NB4 (cell line): Measurements from ENCODE around the gene TMEM178B.

Experiments used
- DNase-seq: peaks from one replicate; pipeline ENCODE4 v3.0.0; 2010; ENCODE audit warnings: low read depth
- H3K4me3 ChIP-seq: one replicate; pipeline ENCODE4 v1.5.1; 2011; ENCODE audit warnings: mild to moderate bottlenecking, low read depth, low read length, moderate library complexity
- MYC ChIP-seq: IDR thresholded peaks from 2 replicates; pipeline ENCODE4 v1.6.1; 2011; ENCODE audit warnings: low read depth, low read length
- POLR2A ChIP-seq: IDR thresholded peaks from 2 replicates; pipeline ENCODE4 v1.6.1; 2011; ENCODE audit warnings: mild to moderate bottlenecking; ENCODE audit not compliant: insufficient read length; ENCODE audit errors: extremely low read depth
- TF ChIP-seq, protein P1 (sequence below): IDR thresholded peaks from one replicate; pipeline ENCODE4 v1.5.1; 2012; ENCODE audit warnings: low read depth, low read length
- TF ChIP-seq, protein P2 (sequence below): IDR thresholded peaks from 2 replicates; pipeline ENCODE4 v1.6.1; 2011; ENCODE audit warnings: low read depth, low read length

Gene TMEM178B

DNA sequence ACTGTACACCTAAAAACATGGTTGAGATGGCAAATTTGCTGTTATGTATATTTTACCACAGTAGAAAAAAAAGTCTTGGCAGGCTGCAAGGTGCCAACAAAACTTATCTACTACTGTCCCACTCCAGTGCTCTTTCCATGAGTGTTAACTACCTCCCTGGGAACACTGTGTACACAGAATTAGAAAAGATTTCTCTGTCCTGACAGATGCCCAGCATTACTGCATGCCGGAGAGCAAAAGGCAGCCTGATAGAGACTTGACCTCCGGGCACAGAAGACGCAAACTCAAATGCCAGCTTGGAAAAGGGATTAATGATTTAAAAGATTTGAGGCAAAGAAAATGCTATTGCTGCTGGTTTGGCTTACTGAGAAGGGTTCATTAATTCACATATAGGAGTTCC lies 228.8 kb downstream of the TMEM178B start:
- no peak overlapping the region for H3K4me3 ChIP-seq
- no peak for DNase-seq
- TF ChIP-seq, protein P1, sequence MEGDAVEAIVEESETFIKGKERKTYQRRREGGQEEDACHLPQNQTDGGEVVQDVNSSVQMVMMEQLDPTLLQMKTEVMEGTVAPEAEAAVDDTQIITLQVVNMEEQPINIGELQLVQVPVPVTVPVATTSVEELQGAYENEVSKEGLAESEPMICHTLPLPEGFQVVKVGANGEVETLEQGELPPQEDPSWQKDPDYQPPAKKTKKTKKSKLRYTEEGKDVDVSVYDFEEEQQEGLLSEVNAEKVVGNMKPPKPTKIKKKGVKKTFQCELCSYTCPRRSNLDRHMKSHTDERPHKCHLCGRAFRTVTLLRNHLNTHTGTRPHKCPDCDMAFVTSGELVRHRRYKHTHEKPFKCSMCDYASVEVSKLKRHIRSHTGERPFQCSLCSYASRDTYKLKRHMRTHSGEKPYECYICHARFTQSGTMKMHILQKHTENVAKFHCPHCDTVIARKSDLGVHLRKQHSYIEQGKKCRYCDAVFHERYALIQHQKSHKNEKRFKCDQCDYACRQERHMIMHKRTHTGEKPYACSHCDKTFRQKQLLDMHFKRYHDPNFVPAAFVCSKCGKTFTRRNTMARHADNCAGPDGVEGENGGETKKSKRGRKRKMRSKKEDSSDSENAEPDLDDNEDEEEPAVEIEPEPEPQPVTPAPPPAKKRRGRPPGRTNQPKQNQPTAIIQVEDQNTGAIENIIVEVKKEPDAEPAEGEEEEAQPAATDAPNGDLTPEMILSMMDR = no peak
- no peak for TF ChIP-seq MYC

DNA sequence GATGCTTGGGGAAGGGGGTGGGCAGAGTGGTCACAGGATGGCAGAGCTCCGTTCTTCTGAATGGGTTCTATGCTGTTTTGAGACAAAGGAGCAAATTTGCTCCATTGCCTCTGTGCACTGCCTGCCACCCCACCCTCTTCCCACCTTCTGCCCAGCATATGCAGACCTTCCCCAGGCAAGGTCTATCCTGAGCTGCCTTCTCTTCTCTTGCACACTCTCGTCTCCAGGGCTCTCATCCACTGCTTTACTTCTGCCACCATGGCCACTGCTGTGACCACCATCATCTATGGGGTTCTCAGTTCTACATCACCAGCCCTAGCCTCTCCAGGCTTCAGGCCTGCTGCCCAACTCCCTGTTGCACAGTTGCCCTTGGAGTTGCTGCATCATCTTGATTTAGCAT lies 230.4 kb downstream of the TMEM178B start:
- TF ChIP-seq, protein P2, sequence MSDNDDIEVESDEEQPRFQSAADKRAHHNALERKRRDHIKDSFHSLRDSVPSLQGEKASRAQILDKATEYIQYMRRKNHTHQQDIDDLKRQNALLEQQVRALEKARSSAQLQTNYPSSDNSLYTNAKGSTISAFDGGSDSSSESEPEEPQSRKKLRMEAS = no peak
- H3K4me3 ChIP-seq = no peak overlapping the region
- DNase-seq = no peak

DNA sequence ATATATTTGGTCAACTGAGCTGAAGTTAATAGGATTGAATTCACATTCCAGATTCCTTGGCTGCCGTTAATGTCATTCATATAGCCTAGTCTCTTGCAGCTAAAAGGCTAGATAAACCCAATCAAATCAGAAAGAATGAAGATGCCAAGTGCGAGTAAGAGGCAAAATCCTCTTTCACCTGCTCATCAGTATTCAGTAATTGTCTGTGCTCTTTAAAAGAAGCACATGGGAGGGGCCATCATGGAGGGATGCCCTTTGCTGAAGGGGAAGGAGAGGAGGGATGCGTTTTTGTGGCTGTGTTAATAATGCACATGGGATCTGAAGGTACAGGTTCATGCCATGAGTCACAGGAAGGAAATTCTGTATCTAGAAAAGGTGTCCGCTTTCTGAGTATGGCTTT lies 232.2 kb downstream of the TMEM178B start:
- no peak overlapping the region for H3K4me3 ChIP-seq
- no peak for TF ChIP-seq MYC
- TF ChIP-seq, protein P2 = no peak
- TF ChIP-seq, protein P1 = no peak
- TF ChIP-seq POLR2A = no peak
- no peak for DNase-seq

DNA sequence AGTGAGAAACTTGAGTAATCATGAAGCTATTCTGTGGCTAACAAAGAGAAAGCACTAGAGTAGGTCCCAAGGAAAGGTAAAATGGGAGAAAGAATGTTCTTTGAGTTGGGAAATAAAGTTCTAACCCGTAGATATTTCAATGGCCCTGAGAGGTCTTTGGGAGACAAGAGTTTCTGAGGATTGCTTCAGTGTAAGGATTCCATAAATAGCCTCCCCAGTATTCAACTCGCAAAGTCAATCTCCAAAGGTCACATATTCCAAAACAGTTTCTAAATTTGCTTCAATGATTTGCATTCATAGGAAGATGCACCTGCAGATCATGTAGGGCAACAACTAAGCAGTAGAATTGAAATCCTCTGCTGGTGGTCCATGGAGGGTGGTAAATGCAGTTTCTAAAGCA lies 238.5 kb downstream of the TMEM178B start:
- no peak for DNase-seq
- TF ChIP-seq POLR2A = no peak
- TF ChIP-seq, protein P1 = no peak
- TF ChIP-seq, protein P2 = no peak
- TF ChIP-seq MYC = no peak
- H3K4me3 ChIP-seq = no peak overlapping the region

DNA sequence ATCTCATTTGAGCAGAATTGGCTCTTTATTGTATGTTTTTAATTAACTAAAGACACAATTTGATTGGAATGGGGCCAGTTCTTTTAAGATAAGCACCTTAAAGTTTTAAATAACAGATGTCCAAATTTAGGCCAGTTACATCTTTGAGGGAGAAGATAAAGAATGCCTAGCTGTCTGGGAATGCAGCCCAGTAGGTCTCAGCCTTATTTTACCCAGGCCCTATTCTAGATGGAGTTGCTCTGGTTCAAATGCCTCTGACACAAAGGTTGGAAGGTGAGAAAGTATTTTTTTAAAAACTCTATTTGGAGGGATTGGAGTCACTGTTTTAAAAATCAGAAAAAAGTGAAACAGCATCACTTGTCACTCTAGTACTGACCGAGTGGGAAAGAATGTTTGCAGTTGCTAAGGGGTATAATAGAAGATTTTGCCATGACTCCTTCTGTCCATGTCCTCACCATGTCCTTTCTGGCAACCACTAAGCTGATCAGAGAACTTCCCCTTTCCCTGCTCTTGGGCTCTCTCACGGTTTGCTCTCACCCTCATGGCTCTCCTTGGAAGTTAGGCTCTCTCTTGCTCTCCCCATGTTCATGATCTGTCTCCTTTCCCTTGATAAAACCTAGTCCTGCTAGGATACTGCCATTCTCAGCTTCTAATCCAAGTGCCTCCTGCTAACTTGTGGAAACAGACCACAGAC lies 239.1 kb downstream of the TMEM178B start:
- TF ChIP-seq, protein P2 = no peak
- TF ChIP-seq POLR2A (no peak), MYC (no peak)
- TF ChIP-seq, protein P1 = no peak
- no peak overlapping the region for H3K4me3 ChIP-seq
- peak; percentile 5 for DNase-seq

DNA sequence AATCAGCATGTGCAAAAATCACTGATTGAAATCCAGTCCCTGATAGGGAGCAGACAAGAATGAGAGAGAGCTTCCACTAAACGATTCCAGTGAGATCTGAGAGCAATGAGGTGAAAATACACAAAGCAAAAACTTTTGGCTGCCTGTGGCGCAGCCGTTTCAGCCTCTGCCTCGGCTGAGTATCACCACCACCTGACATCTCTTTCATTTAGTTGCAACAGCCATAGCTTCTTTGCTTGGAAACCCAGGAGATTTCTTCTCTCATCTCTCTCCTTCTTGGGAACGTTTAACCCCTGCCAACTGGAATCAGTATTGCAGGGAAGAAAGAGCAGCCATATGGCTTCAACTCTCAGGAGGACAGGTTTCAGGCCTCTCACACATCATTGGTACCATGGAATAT lies 240.0 kb downstream of the TMEM178B start:
- no peak for DNase-seq
- TF ChIP-seq, protein P1 = no peak
- TF ChIP-seq MYC (no peak), POLR2A (no peak)
- TF ChIP-seq, protein P2 = no peak
- H3K4me3 ChIP-seq = no peak overlapping the region
